HCT116 (cell line): ENCODE measurements around the gene PPDPF. TPM values are rescaled to one million over a fixed set of nuclear protein-coding genes. Genes with fewer than 3 reads are reported as not detected.
A peak's percentile ranks its signal among the peaks of the same experiment; 100 is the strongest.

Experiments used
- ATAC-seq: fragments of 200-7000 bp; cut with Tn5 transposase; 2 replicates; pipeline ENCODE4 v1.9.1; 2020; ENCODE audit warnings: mild to moderate bottlenecking, moderate library complexity
- BruUV-seq: library from RNA; stranded (reverse); fragments of 400-500 nt; replicated peaks from 2 replicates; lab custom pipeline; 2021; lab: Mats Ljungman, UMichigan
- CTCF ChIA-PET: fragments of 300-600 bp; sonication (Branson Sonifier 250); formaldehyde crosslinking; loops from one replicate; lab custom pipeline; 2021; ENCODE audit warnings: antibody characterized with exemption; lab: Charles Lee
- POLR2A ChIA-PET: fragments of 300-600, 350-600 bp; sonication (Branson Sonifier 250); formaldehyde crosslinking; loops from one replicate; lab custom pipeline; 2021; ENCODE audit warnings: antibody characterized with exemption; lab: Charles Lee
- RAD21 ChIA-PET, 2 experiments: fragments of 300-600 bp; sonication (Branson Sonifier 250); formaldehyde crosslinking; loops; one replicate each; lab custom pipeline; 2023; ENCODE audit warnings: low total read pairs in 2 of 2; ENCODE audit not compliant: uncharacterized antibody in 2 of 2, unreplicated experiment in 2 of 2, low non-redundant PET in 1 of 2; lab: Charles Lee
- DNase-seq: peaks from one replicate; pipeline ENCODE4 v3.0.0-alpha.2; 2010; ENCODE audit warnings: low read depth, low spot score
- H2AFZ ChIP-seq: fragments of 200-600 bp; shearing (Covaris generic), sonication (generic); 2 replicates; pipeline ENCODE4 v1.6.1; 2017; ENCODE audit warnings: low read depth, mixed run types, mixed read lengths, antibody characterized with exemption, low read length; ENCODE audit not compliant: poor library complexity, severe bottlenecking
- H3K27ac ChIP-seq: 2 replicates; pipeline ENCODE4 v1.5.1; 2012; ENCODE audit warnings: low read depth, low read length
- H3K27me3 ChIP-seq: fragments of 200-600 bp; sonication (generic); 2 replicates; pipeline ENCODE4 v1.6.1; 2016; ENCODE audit warnings: mixed run types, low read length, mixed read lengths; ENCODE audit not compliant: insufficient read depth
- H3K36me3 ChIP-seq, 2 experiments: fragments of 200-500 bp in 1 of 2; fragments of 200-600 bp in 1 of 2; sonication (Bioruptor generic) in 1 of 2; sonication (generic) in 1 of 2; 2 replicates each; pipeline versions ENCODE4 v1.5.1 to v1.6.1; 2014 to 2016; ENCODE audit warnings: low read length in 2 of 2, inconsistent platforms in 1 of 2, mixed read lengths in 1 of 2, mixed run types in 1 of 2; ENCODE audit not compliant: insufficient read depth in 2 of 2, control insufficient read depth in 1 of 2
- H3K4me1 ChIP-seq, 2 experiments: fragments of 200-600 bp in 1 of 2; sonication (generic) in 1 of 2; 2 replicates each; pipeline versions ENCODE4 v1.5.1 to v1.6.1; 2012 to 2017; ENCODE audit warnings: low read length in 2 of 2, inconsistent platforms in 1 of 2, mild to moderate bottlenecking in 1 of 2, mixed read lengths in 1 of 2, mixed run types in 1 of 2, moderate library complexity in 1 of 2; ENCODE audit not compliant: insufficient read depth in 2 of 2, control insufficient read depth in 1 of 2
- H3K4me2 ChIP-seq: fragments of 200-600 bp; sonication (generic); 2 replicates; pipeline ENCODE4 v1.6.1; 2017; ENCODE audit warnings: mixed run types, low read length, mixed read lengths
- H3K4me3 ChIP-seq, 2 experiments: fragments of 200-600 bp in 1 of 2; sonication (generic) in 1 of 2; replicated peaks in 1 of 2; 2 replicates each; pipeline ENCODE4 v1.5.1; 2011 to 2016; ENCODE audit warnings: low read length in 2 of 2, control low read depth in 1 of 2, low read depth in 1 of 2, mild to moderate bottlenecking in 1 of 2, mixed read lengths in 1 of 2, mixed run types in 1 of 2
- H3K79me2 ChIP-seq: fragments of 200-600 bp; sonication (generic); 2 replicates; pipeline ENCODE4 v1.6.1; 2017; ENCODE audit warnings: mild to moderate bottlenecking, mixed run types, low read length, moderate library complexity, mixed read lengths; ENCODE audit not compliant: insufficient read depth
- H3K9ac ChIP-seq: fragments of 200-600 bp; sonication (generic); 2 replicates; pipeline ENCODE4 v1.6.1; 2016; ENCODE audit warnings: low read length, mixed read lengths
- H3K9me2 ChIP-seq: fragments of 200-600 bp; sonication (generic), shearing (Covaris generic); 2 replicates; pipeline ENCODE4 v1.6.1; 2017; ENCODE audit warnings: mixed run types, mild to moderate bottlenecking, moderate library complexity; ENCODE audit not compliant: insufficient read depth
- H3K9me3 ChIP-seq, 2 experiments: fragments of 200-500 bp in 1 of 2; fragments of 200-600 bp in 1 of 2; sonication (Bioruptor generic) in 1 of 2; sonication (generic) in 1 of 2; 2 replicates each; pipeline ENCODE4 v1.6.1; 2014 to 2017; ENCODE audit warnings: low read length in 2 of 2, mixed read lengths in 2 of 2, inconsistent platforms in 1 of 2, low read depth in 1 of 2, mild to moderate bottlenecking in 1 of 2, mixed run types in 1 of 2, moderate library complexity in 1 of 2; ENCODE audit not compliant: control insufficient read depth in 1 of 2, insufficient read depth in 1 of 2
- H4K20me1 ChIP-seq: fragments of 200-600 bp; sonication (generic), shearing (Covaris generic); 2 replicates; pipeline ENCODE4 v1.6.1; 2017; ENCODE audit warnings: mixed run types, mild to moderate bottlenecking, moderate library complexity; ENCODE audit not compliant: insufficient read depth
- CBX3 ChIP-seq: IDR thresholded peaks from 2 replicates; pipeline ENCODE4 v1.6.1; 2012; ENCODE audit warnings: low read depth
- EGR1 ChIP-seq: IDR thresholded peaks from 2 replicates; pipeline ENCODE4 v1.6.1; 2012; ENCODE audit warnings: low read depth
- POLR2AphosphoS5 ChIP-seq: IDR thresholded peaks from 2 replicates; pipeline ENCODE4 v1.6.1; 2011; ENCODE audit warnings: mild to moderate bottlenecking, low read depth, low read length, moderate library complexity
- SP1 ChIP-seq: IDR thresholded peaks from 2 replicates; pipeline ENCODE4 v1.6.1; 2012; ENCODE audit warnings: low read depth
- intact Hi-C: fragments of 100-400 bp; cut with micrococcal nuclease; formaldehyde crosslinking; loops from 2 replicates; pipeline ENCODE4 v1.10.0; 2022
- total RNA-seq: library from RNA; stranded (reverse); gene quantifications from one replicate; pipeline ENCODE4 v1.2.1, GENCODE V29; 2021; ENCODE audit not compliant: unreplicated experiment
- TF ChIP-seq, protein P1 (sequence below), 3 experiments: fragments of 200-600 bp in 1 of 3; sonication (generic) in 1 of 3; IDR thresholded peaks in 2 of 3; conservative IDR thresholded peaks in 1 of 3; 2 replicates each; pipeline ENCODE4 v1.5.1; 2012 to 2017; ENCODE audit warnings: low read depth in 2 of 3, low read length in 2 of 3, antibody characterized with exemption in 1 of 3, borderline replicate concordance in 1 of 3, control low read depth in 1 of 3, mild to moderate bottlenecking in 1 of 3, mixed read lengths in 1 of 3, mixed run types in 1 of 3, moderate library complexity in 1 of 3; ENCODE audit not compliant: insufficient read depth in 1 of 3

Gene PPDPF
- total RNA-seq, 1 experiment from 2014 or later: 346 TPM

DNA sequence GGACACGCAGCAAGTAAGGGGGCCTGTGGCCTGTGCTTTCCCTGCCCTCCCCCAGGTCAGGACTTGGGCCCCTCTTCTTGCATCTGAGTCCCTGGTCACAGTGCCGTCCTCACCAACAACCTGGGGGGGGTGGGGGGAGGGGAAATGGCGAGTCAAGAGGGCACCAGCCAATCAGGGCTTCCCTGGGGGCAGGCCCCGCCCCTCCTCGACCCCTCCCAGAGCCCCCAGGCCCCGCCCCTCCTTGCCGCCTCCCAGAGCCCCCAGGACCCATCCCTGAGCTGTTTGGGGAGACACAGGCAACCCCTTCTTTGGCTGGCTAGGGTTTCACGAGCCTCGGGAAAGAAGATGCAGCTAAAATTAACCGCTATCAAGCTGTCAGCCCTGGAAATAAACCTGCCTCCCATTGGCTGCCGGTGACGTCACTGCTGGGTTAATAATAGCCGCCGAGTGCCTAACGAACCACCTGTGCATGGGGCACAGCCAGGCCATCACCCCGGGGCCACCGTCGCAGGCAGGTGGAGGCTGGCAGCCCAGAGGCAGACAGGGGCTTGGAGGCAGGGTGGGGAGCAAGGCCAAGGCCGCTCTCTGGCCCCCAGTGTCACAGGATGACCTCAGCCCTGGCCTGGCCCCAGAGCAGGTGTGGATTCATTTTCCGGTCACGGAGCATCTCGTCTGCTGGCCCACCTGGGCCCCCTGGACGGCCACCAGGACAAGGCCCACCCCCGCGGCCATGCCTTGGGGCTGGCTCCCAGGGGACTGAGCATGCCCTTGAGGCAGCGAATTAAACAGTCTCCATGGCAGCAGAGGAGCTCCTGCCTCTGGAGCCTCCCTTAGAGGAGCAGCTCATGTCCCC lies 18.5 kb upstream of the PPDPF start:
- POLR2A ChIA-PET: interaction anchor here (0.6 kb wide), 1 partner anchor 33 kb away, joined by 5 read pairs; no protein-coding TSS in a partner anchor
- Histone ChIP-seq H3K4me2 (peak overlapping the region; percentile 66), H3K9me2 (no peaks in the 10 kb centered on the region), H2AFZ (peak overlapping the region; percentile 35), H3K27ac (peak overlapping the region; percentile 20; the same call in 1 of the 2 replicates), H3K27me3 (no peaks in the 10 kb centered on the region), H3K36me3 (peaks cover 0 to under 1% of the 10 kb centered on the region in 2 experiments; a peak in 1 of 4 replicates), H3K9me3 (no peaks in the 10 kb centered on the region; a peak in 1 of 4 replicates), H4K20me1 (no peaks in the 10 kb centered on the region), H3K4me3 (no peak overlapping the region), H3K4me1 (peaks cover 17 to 34% of the 10 kb centered on the region in 2 experiments), H3K9ac (peak overlapping the region; percentile 7; the same call in 1 of the 2 replicates), H3K79me2 (peaks cover 16% of the 10 kb centered on the region)
- intact Hi-C loops: no loop called here
- TF ChIP-seq POLR2AphosphoS5: peak; percentile 21; the same call in 1 of the 2 replicates
- TF ChIP-seq, protein P1, sequence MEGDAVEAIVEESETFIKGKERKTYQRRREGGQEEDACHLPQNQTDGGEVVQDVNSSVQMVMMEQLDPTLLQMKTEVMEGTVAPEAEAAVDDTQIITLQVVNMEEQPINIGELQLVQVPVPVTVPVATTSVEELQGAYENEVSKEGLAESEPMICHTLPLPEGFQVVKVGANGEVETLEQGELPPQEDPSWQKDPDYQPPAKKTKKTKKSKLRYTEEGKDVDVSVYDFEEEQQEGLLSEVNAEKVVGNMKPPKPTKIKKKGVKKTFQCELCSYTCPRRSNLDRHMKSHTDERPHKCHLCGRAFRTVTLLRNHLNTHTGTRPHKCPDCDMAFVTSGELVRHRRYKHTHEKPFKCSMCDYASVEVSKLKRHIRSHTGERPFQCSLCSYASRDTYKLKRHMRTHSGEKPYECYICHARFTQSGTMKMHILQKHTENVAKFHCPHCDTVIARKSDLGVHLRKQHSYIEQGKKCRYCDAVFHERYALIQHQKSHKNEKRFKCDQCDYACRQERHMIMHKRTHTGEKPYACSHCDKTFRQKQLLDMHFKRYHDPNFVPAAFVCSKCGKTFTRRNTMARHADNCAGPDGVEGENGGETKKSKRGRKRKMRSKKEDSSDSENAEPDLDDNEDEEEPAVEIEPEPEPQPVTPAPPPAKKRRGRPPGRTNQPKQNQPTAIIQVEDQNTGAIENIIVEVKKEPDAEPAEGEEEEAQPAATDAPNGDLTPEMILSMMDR (IDR thresholded peaks at IDR 0.05 in 2 of 3, conservative IDR thresholded peaks at IDR 0.05 in 1 of 3; ENCODE audit: borderline replicate concordance in 1 of 3, insufficient read depth in 1 of 3, low read depth in 2 of 3, low read length in 2 of 3): no peak
- DNase-seq: no peak
- no TSS peak for BruUV-seq
- RAD21 ChIA-PET: no interaction called here
- peak; percentile 41 for ATAC-seq
- CTCF ChIA-PET: interaction anchor here (1.3 kb wide), 1 partner anchor 18 kb away, joined by 4 read pairs; the partner anchor contains the start of gene PPDPF

DNA sequence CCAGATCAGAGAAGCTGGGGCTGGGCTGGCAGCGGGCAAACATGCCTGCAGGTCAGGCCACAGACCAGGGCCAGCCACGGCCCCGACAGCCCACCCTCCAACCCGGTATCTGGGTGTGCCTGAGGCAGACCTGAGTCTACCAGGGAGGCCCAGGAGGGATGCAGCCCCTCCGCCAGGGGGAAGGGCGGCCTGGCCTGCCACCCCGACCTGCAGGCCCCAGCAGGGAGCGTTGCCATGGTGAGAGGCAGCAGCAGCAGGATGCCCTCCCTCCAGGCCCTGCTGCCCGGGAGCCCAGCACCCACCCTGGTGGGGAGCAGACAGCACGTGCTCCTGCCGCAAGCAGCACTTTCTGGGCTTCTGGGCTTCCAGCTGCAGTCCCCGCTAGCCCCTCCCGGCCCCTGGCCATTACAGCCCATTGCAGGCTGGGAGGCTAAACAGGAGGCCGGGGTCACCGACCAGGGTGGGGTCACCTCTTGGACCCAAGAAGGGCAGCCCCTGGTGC lies 17.8 kb upstream of the PPDPF start:
- peaks cover 12 to 27% of the 10 kb centered on the region in 2 experiments for H3K4me1 ChIP-seq
- DNase-seq: no peak
- no peaks in the 10 kb centered on the region for H3K27me3 ChIP-seq
- H4K20me1 ChIP-seq: no peaks in the 10 kb centered on the region
- ChIA-PET RAD21 (interaction anchor here in 1 of 2 experiments (0.7 kb wide), 1 partner anchor 19 kb away, joined by 3 read pairs; no protein-coding TSS in a partner anchor), POLR2A (no interaction called here), CTCF (interaction anchor here (1.3 kb wide), 1 partner anchor 18 kb away, joined by 4 read pairs; the partner anchor contains the start of gene PPDPF)
- peak overlapping the region; percentile 20; the same call in 1 of the 2 replicates for H3K27ac ChIP-seq
- peaks cover 9% of the 10 kb centered on the region for H3K79me2 ChIP-seq
- TF ChIP-seq, protein P1 (IDR thresholded peaks at IDR 0.05 in 2 of 3, conservative IDR thresholded peaks at IDR 0.05 in 1 of 3; ENCODE audit: borderline replicate concordance in 1 of 3, insufficient read depth in 1 of 3, low read depth in 2 of 3, low read length in 2 of 3): no peak
- TF ChIP-seq EGR1: no peak
- TF ChIP-seq CBX3: no peak
- no peak for TF ChIP-seq SP1
- H3K36me3 ChIP-seq: no peaks in the 10 kb centered on the region
- H3K9me2 ChIP-seq: no peaks in the 10 kb centered on the region
- no peak for ATAC-seq
- H3K9ac ChIP-seq: no peak overlapping the region
- no peaks in the 10 kb centered on the region; a peak in 1 of 4 replicates for H3K9me3 ChIP-seq
- intact Hi-C loops: no loop called here
- peak overlapping the region; percentile 66 for H3K4me2 ChIP-seq
- no TSS peak for BruUV-seq
- no peak overlapping the region for H2AFZ ChIP-seq
- H3K4me3 ChIP-seq: no peak overlapping the region
